Measurements from ENCODE around the gene PCNX2. TPM values are rescaled to one million over a fixed set of nuclear protein-coding genes. Genes with fewer than 3 reads are reported as not detected.

PCNX2 gene
- total RNA-seq, 1 experiment from 2014 or later: 18.6 TPM

DNA sequence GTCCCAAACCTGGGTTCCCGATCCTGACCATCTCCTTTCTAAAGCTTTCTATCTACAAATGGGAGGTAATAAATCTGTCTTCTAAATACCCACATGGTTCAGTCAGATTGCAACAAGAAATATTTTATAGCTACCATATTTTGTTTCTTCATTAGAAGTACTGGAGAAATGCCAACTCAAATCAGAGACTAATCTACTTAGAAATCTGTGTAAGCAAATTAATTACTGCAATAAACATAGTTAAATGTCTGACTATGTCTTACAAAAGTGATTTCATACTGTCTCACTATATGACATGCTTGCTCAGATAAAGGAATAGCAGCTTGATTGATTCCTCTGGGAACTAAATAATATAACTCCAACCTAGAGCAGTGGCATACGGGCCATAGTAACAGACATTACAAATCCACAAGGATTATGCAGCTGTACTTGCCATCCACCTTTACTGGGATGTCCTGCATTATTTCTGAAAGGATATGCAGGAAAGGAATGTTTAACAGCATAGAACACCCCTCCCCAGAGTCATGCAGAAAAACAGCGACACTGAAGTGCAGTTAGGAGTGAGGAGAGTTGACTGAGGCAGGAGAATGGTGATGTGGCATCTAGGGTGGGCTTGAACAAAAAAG is 80.3 kb downstream of the PCNX2 start:
- H4K20me1 ChIP-seq (ENCODE audit: insufficient read depth): no peaks in the 10 kb centered on the region
- no TSS peak for BruUV-seq (replicated peaks)
- no peak overlapping the region for H3K27ac ChIP-seq
- H3K4me1 ChIP-seq (replicated peaks; ENCODE audit: insufficient read depth): no peaks in the 10 kb centered on the region
- H3K4me3 ChIP-seq: no peak overlapping the region
- intact Hi-C loops (cut with micrococcal nuclease; ENCODE audit: unreplicated experiment): no loop called here
- H3K36me3 ChIP-seq (ENCODE audit: low read depth): no peaks in the 10 kb centered on the region
- no peaks in the 10 kb centered on the region for H3K79me2 ChIP-seq (ENCODE audit: low read depth)
- CTCF ChIA-PET: interaction anchor here (0.6 kb wide), 1 partner anchor 1918 kb away, joined by 3 read pairs; no protein-coding TSS in a partner anchor
- H3F3A ChIP-seq (ENCODE audit: insufficient read depth, low read depth): no peaks in the 10 kb centered on the region
- TF ChIP-seq EZH2 (IDR thresholded peaks at IDR 0.05; ENCODE audit: low read depth): no peak
- TF ChIP-seq, protein P1, sequence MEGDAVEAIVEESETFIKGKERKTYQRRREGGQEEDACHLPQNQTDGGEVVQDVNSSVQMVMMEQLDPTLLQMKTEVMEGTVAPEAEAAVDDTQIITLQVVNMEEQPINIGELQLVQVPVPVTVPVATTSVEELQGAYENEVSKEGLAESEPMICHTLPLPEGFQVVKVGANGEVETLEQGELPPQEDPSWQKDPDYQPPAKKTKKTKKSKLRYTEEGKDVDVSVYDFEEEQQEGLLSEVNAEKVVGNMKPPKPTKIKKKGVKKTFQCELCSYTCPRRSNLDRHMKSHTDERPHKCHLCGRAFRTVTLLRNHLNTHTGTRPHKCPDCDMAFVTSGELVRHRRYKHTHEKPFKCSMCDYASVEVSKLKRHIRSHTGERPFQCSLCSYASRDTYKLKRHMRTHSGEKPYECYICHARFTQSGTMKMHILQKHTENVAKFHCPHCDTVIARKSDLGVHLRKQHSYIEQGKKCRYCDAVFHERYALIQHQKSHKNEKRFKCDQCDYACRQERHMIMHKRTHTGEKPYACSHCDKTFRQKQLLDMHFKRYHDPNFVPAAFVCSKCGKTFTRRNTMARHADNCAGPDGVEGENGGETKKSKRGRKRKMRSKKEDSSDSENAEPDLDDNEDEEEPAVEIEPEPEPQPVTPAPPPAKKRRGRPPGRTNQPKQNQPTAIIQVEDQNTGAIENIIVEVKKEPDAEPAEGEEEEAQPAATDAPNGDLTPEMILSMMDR (conservative IDR thresholded peaks at IDR 0.05): no peak
- H3K9me3 ChIP-seq (ENCODE audit: insufficient read depth, low read depth): no peaks in the 10 kb centered on the region
- no peaks in the 10 kb centered on the region for H3K9me2 ChIP-seq (ENCODE audit: insufficient read depth)
- H3K4me2 ChIP-seq: no peak overlapping the region
- H2AFZ ChIP-seq: no peak overlapping the region
- POLR2A ChIA-PET (ENCODE audit: unreplicated experiment): no interaction called here
- H3K27me3 ChIP-seq (ENCODE audit: insufficient read depth, low read depth): no peaks in the 10 kb centered on the region
- DNase-seq: no peak

DNA sequence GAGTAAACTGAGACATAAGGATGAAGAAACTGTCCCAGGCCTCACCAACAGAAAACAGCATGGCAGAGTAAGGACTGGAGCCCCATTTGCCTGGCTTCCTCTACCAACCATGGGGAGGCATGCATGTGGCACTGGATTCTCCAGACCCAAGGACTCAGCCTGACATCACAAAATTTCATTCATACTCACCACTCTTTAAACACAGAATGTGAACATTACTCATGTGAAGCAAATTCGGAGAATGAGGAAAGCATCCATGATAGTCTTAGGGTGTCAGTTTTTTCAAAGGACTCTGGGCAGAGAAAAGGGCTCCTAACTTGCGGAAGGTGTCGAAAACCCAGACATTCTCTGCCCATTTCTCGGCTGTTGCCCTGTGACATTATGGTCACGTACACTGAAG is 83.9 kb downstream of the PCNX2 start:
- H3K27ac ChIP-seq: no peak overlapping the region
- no peaks in the 10 kb centered on the region for H3K9me3 ChIP-seq (ENCODE audit: insufficient read depth, low read depth)
- ChIA-PET CTCF (no interaction called here), POLR2A (ENCODE audit: unreplicated experiment) (no interaction called here)
- TF ChIP-seq EZH2 (IDR thresholded peaks at IDR 0.05; ENCODE audit: low read depth): no peak
- TF ChIP-seq, protein P1 (conservative IDR thresholded peaks at IDR 0.05): no peak
- H3K9me2 ChIP-seq (ENCODE audit: insufficient read depth): no peaks in the 10 kb centered on the region
- no peak for DNase-seq
- H3K4me2 ChIP-seq: no peak overlapping the region
- no peaks in the 10 kb centered on the region for H3F3A ChIP-seq (ENCODE audit: insufficient read depth, low read depth)
- no peak overlapping the region for H3K4me3 ChIP-seq
- BruUV-seq (replicated peaks): no TSS peak
- no peak overlapping the region for H2AFZ ChIP-seq
- intact Hi-C loops (cut with micrococcal nuclease; ENCODE audit: unreplicated experiment): no loop called here
- H3K79me2 ChIP-seq (ENCODE audit: low read depth): no peaks in the 10 kb centered on the region
- H3K27me3 ChIP-seq (ENCODE audit: insufficient read depth, low read depth): no peaks in the 10 kb centered on the region
- no peaks in the 10 kb centered on the region for H3K36me3 ChIP-seq (ENCODE audit: low read depth)
- no peaks in the 10 kb centered on the region for H4K20me1 ChIP-seq (ENCODE audit: insufficient read depth)
- no peaks in the 10 kb centered on the region for H3K4me1 ChIP-seq (replicated peaks; ENCODE audit: insufficient read depth)

DNA sequence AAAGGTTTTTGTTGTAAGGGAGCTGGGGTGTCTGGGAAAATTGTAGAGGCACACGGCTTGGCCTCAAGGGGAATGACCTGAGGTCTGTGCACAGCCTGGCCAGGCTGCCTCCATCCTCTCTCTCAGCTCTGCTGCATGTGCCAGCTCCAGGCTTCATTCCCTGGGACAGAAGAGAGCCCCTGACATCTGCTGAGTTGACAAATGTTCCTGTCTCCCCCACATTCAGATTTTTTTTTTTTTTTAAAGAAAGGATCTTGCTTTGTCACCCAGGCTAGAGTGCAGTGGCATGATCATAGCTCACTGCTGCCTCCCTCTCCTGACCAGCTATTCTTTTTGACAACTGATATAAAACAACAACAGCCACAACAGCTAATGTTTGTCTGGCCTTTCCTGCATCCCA is 84.4 kb downstream of the PCNX2 start:
- CTCF ChIA-PET: no interaction called here

More for the DNA sequence above, 84.4 kb downstream of the PCNX2 start:
- H3K4me2 ChIP-seq: no peak overlapping the region
- no peaks in the 10 kb centered on the region for H3K27me3 ChIP-seq (ENCODE audit: insufficient read depth, low read depth)
- no peaks in the 10 kb centered on the region for H3F3A ChIP-seq (ENCODE audit: insufficient read depth, low read depth)
- H3K9me2 ChIP-seq (ENCODE audit: insufficient read depth): no peaks in the 10 kb centered on the region
- no peaks in the 10 kb centered on the region for H3K79me2 ChIP-seq (ENCODE audit: low read depth)
- no peak for TF ChIP-seq EZH2 (IDR thresholded peaks at IDR 0.05; ENCODE audit: low read depth)
- TF ChIP-seq, protein P1 (conservative IDR thresholded peaks at IDR 0.05): no peak
- H2AFZ ChIP-seq: no peak overlapping the region
- no peak for DNase-seq
- intact Hi-C loops (cut with micrococcal nuclease; ENCODE audit: unreplicated experiment): no loop called here
- POLR2A ChIA-PET (ENCODE audit: unreplicated experiment): no interaction called here
- H3K9me3 ChIP-seq (ENCODE audit: insufficient read depth, low read depth): no peaks in the 10 kb centered on the region
- no TSS peak for BruUV-seq (replicated peaks)
- H3K27ac ChIP-seq: no peak overlapping the region
- H3K4me3 ChIP-seq: no peak overlapping the region
- no peaks in the 10 kb centered on the region for H3K36me3 ChIP-seq (ENCODE audit: low read depth)
- H3K4me1 ChIP-seq (replicated peaks; ENCODE audit: insufficient read depth): no peaks in the 10 kb centered on the region
- H4K20me1 ChIP-seq (ENCODE audit: insufficient read depth): no peaks in the 10 kb centered on the region

All from PC-9 (cell line).